ENCODE data around the gene FNDC10.

Gene FNDC10

DNA sequence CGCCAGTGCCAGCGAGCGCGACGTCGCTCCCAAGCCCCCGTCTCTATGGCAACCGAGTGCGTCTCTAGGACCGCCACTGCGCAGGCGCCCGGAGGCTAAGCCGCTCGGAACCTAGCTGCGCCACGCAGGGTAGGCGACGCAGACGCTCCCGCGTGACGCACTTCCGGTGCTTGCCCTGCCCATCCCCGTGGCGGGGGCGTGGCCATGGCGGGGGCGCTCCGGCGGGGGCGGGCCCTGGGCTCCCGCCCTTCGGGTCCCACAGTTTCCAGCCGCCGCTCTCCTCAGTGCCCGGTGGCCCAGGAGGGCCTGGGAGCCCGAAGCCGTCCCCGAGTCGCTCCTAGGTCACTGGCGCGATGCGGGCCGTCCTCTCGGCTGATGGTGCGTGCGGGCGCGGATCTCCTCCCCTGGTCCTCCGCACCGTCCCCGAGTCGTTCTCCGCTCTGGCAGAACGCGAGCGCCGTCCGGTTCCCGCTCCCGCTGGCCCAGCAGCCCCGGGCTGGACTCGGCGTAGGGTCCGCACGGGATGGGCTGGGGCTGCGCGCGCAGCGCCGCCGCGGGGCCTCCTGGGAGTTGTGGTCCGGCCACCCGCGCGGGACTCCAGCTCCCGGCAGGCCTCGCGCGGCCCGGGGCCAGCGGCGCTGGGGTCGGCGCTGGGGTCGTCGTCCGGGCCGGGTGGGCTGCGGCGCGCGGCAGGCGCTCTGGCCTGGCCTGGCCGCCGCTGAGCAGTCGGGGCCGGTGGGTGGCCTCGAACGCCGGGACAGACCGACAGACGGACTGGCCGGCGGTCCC is 15.5 kb upstream of the FNDC10 start, which contains the start of gene MIB2:
TSS of gene MIB2 (plus strand) at position 245 of the 789 bp plus-strand sequence. CDS start 7,953 bp downstream, outside the sequence.
- peak; percentile 96 to 100 (median 98) for DNase-seq

DNA sequence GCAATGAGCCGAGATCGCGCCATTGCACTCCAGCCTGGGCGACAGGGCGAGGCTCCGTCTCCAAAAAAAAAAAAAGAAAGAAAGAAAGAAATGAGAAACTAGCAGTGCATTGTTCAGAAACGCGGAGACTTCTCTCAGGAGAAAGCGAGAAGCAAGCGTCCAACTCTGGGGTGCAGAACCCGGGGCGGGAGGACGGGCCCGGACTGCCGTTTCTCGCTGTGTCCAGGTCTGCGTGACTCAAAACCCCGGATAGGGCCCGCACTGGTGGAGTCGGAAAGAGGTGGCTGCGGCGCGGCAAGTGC is 15.0 kb upstream of the FNDC10 start:
- DNase-seq, result no peak

DNA sequence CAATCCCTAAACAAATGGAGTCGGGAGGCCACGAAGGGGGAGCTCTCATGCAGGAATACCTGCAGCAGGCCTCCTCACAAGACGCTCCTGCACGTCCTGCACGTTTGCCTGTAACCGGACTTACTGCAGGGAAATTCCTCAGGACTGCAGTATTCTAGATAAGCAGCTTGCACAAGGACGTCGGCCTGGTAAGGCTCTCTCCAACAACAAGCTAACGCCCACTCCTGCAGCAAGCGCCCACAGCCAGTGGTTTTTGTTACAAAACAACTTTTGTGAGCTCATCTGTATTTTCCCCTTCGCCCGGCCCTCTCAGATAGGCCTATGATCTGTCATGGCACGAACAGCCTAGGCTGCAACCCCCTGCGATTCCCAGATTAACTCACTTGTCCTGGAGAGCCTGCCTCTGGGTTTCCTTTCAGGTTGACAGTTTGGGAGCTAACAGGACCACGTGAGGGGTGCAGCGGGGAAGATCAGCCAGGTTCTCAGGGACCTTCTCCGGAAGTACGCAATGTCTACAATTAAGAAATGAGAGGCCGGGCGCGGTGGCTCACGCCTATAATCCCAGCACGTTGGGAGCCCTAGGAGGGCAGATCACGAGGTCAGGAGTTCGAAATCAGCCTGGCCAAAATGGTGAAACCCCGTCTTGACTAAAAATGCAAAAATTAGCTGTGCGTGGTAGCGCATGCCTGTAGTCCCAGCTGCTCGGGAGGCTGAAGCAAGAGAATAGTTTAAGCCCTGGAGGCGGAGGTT is 14.4 kb upstream of the FNDC10 start:
- peak in 2 of 3 experiments; percentile 19 to 53 for DNase-seq

DNA sequence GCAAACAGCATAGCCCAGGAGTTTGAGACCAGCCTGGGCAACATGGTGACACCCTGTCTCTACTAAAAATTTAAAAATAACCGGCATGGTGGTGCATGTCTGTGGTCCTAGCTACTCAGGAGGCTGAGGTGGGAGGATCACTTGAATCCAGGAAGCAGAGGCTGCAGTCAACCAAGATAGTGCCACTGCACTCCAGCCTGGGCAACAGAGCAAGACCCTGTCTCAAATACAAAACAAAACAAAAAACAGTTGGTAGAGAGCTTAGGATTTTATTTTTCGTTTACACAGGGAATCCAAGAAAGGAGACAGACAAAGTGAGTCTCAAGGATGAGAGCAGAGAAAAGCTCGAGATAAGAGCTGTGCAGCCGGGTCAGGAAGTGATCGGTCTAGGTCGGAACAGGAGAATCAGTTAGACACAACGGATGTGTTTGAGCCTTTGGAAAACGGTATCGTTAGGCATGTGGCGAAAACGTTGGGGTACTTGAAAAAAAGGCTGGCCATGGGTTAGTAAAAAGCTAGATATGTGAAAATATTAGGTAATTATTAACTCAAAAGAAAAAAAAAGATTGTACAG is 13.7 kb upstream of the FNDC10 start:
- no peak for DNase-seq

DNA sequence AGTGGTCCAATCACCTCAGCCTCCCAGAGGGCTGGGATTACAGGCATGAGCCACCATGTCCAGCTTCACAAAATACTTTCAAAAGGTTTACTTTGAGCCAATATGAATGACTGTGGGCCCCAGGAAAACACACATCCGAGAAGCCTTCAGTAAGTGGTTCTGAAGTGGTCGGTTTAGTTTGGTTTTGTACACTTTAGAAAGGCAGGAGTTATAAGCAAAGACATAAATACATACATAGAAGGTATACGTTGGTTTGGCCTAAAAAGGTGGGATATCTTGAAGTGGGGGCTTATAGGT is 12.1 kb upstream of the FNDC10 start:
- no peak for DNase-seq

DNA sequence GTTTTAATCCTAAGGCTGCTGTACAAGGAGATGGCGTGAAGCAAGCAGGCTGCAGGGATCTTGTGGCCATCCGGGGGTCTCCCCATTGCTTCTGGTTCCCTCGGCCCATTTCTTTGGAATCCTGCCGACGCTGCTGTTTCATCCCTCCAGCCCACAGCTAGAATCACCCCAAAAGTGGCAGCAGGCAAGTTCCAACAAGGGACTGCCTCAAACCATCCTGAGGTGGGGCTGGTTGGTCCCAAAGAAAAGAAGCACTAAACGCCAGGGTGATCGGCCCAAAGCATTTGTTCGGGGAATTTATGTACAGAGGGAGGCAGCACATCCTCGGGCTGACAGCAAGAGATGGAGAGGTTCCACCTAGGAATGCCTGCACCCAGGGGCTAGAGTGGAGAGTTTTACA is 10.9 kb upstream of the FNDC10 start:
- no peak for DNase-seq

DNA sequence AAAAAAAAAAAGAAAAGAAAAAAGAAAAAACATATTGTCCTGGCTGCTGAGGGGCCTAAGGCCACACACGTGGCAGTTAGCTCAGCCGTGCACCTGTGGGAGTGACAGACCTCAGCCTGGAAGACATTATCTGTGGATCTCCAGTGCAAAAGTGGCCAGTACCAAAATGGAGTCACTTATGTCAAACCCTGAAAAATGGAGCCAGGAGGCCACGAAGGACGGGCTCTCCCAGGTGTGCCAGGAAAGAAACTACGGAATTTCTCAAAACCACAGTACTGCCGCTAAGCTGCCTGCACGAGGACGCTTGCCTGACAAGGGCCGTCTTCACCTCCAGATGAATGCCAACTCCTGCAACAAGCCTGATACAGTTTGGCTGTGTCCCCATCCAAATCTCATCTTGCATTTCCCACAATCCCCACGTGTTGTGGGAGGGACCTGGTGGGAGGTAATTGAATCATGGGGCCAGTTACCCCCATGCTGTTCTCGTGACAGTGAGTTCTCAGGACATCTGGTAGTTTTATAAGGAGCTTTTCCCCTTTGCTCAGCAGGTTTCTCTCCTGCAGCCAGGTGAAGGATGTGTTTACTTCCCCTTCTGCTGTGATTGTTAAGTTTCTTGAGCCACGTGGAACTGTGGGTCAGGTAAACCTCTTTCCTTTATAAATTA is 10.0 kb upstream of the FNDC10 start:
- DNase-seq, result no peak

DNA sequence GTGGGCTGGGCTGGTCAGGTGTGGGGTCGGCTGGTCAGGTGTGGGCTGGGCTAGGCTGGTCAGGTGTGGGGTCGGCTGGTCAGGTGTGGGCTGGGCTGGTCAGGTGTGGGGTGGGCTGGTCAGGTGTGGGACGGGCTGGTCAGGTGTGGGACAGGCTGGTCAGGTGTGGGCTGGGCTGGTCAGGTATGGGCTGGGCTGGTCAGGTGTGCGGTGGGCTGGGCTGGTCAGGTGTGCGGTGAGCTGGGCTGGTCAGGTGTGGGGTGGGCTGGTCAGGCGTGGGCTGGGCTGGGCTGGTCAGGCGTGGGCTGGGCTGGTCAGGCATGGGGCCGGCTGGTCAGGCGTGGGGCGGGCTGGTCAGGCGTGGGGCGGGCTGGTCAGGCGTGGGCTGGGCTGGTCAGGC is 6.3 kb upstream of the FNDC10 start:
- DNase-seq, result no peak

DNA sequence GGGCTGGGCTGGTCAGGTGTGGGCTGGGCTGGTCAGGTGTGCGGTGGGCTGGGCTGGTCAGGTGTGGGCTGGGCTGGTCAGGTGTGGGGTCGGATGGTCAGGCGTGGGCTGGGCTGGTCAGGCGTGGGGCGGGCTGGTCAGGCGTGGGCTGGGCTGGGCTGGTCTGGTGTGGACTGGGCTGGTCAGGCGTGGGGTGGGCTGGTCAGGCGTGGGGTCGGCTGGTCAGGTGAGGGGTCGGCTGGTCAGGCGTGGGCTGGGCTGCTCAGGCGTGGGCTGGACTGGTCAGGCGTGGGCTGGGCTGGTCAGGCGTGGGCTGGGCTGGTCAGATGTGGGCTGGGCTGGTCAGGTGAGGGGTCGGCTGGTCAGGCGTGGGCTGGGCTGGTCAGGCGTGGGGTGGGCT is 5.8 kb upstream of the FNDC10 start:
- no peak for DNase-seq

DNA sequence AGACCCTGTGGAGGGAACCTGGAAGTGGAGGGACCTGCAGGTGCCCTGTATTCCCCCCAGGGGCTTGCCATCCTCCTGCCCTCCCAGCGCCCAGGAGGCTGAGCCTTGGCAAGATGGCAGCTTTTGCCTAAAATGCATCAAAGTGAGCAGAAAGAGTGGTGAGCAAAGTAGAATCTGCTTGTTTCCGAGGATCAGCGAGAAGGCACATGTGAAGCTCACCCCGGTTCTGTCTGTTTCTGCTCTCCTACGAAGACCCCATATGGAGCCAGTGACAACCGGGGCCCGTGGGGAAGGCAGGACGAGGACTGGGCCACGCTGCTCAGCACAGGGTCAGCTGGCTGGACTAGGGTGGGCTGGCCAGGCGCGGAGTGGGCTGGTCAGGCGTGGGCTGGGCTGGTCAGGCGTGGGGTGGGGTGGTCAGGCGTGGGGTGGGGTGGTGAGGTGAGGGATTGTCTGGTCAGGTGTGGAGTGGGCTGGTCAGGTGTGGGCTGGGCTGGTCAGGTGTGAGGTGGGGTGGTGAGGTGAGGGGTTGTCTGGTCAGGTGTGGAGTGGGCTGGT is 5.2 kb upstream of the FNDC10 start:
- DNase-seq, result no peak

DNA sequence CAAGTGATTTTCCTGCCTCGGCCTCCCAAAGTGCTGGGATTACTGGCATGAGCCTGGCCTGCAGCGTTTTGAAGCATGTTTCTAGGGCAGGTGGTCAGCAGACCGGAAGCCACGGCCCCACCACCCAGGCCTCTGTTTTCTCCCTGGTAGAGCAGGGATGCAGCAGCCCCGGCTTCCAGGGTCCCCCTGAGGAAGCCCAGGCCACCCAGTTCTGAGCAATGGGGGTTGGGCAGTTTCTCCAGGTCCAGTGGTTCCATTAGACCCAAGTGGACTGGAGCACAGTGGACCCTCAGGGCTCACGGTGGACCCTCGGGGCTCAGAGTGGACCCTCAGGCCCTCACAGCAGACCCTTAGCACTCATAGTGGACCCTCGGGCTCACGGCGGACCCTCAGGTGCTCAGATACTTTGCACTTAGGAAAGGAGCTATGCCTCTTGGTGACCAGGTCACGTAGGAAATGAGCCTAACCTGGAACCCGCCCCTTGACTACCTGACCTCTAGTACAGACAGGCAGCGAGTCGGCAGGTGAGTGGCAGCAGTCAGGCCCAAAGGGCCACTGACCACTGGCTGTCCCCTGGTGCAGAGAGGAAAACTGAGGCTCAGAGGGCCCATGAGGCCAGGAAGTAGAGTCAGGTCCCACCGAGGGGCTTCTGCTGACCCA is 4.6 kb upstream of the FNDC10 start:
- DNase-seq, result no peak

DNA sequence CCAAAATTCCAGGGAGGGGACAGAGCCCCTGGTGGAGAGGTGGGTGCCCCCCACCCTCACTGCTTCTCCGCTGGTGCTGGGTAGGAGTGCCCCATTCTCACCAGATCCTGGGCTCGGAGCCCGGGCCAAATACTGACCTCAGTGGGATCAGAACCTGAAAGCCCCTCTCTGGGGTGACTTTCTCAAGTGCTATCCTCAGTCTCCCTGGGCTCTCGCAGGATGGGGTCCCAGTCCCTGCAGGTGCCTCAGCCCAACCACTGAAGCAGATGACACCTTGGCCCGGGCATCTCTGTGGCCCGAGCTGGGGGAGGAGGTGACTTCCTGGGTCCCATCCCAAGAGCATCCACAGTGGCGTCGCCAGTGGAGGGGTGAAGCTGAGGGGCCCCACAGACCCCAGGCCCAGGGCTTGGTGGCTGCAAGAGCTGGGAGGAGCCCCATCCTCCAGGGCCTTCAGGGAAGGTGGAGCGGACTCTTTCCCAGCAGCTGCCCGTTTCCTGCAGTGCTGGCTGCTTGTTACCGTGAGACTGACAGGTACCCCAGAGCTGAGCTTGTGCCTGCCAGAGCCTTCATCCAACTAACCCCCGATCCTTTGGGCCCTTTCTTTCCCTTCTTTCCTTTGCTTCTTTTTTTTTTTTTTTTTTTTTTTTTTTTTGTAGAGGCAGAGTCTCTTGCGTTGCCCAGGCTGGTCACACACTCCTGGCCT is 3.9 kb upstream of the FNDC10 start:
- no peak for DNase-seq

DNA sequence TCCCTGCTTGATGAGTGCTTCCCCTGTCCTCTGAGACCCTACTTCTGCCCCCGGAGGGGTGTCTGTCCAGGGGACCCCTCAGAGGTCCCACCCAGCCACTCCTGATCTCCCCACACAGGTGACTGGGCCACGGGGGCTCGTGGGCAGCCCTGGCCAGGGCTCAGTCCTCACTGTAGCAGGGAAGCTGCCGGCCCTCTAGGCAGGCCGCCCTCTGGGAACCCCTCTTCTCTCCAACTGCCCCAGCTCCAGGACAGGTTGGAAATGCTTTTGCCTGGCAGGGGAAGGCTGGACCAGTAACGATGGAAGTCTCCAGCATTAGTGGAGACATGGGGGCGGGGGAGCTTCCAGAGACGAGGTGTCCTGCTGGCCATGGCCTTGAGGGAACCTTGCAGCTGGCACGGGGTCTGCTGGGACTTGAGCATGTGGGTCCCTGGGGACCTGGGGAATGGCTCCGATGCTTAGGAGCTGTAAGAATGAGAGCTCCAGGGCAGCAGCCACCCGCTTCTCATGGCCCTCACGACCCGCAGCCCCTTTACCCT is 3.1 kb upstream of the FNDC10 start:
- DNase-seq, result no peak

DNA sequence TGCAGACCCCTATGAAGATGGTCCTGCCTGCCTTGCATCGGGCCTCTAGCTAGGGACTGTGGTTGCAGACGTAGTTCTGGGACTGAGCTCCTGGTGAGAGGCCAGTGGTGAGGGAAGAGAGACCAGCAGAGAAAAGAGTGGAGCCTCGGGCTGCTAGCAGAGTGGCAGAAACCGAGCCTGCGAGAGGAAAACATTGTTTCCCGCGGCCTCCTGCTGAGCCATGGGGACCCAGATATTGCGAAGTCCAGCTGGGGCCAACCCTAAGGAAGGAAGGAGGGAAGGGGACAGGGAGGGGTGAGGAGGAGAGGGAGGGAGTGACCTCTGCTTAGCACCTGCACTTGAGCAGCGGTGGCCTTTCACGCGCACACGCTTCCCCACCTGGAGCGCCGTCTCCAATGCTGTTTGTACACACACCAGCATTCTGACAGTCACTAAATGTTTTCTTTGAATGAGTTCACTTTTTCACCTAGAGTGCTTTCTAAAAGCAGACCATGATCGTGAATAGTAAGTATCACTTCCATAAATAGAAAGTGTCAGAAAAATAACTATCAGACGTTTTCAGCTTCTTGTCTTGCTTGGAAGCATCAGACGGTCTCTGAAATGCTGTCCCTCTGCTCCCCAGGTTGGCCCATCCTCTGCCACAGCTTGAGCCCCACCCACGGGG is 2.5 kb upstream of the FNDC10 start:
- no peak for DNase-seq

DNA sequence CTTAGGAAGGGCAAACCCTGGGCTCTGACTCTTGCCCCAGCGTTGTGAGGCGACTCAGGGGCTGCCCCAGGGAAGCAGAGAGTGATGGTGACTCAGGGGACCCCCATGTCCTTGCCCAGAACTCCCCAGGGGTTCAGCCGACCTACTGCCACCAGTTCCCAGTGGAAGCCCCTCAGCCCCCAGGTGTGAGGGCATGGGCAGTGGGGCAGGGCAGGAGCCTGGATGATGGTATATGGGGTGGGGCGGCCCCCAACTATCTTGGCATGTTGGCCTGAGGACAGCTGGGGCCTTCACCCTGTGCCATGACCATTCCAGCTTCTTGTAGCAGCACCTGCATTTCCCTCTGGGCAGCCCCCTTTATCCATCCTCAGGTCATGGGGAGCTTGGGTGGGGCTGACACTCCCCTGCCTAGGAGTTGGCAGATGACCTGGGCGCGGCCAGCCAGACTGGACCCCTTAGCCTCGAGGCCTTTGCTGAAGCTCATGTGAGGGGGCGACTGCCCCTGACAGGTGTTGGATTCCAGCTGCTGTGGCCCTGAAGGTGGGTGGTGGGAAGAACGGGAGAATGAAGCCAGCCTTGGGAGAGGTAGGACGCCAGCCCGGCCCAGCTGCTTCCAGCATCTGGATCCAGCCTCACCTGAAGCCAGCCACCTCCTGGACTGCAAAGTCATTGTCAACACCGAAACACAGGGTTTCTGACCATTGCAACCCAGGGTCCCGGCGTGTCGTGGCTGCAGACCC is 1.8 kb upstream of the FNDC10 start:
- DNase-seq, result no peak

DNA sequence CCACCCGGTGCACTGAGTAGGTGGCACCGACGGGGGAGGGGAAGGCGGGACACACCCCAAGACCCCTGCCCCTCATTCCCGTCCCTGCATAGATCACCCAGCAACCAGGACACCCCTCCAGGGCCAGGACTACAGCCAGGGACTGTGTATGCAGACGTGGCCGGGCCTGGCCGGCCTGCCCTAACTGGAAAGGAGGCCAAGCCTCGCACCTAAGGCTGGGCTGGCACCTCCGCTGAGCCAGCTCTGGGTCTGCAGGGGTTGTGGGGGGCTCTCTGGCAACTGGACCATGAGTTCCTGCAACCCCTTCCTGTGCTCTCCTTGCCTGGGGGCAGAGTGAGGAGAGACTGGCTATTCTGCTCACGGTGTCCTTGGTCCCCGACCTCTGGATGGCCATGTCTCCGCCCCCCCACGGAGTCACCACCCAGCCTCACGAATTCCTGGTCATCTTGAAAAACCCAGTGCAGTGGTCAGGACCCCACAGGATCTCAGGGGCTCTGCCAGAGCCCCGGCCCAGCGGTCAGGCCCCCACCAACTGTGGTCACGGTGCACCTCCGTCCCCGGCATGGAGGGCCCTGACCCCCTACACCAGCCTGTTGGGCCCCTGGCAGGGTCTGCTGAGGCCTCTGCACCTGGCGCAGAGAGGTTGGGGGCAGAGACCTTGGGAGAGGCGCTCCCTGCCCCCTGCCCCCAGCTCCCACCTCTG is 1.1 kb upstream of the FNDC10 start:
- DNase-seq, result no peak

DNA sequence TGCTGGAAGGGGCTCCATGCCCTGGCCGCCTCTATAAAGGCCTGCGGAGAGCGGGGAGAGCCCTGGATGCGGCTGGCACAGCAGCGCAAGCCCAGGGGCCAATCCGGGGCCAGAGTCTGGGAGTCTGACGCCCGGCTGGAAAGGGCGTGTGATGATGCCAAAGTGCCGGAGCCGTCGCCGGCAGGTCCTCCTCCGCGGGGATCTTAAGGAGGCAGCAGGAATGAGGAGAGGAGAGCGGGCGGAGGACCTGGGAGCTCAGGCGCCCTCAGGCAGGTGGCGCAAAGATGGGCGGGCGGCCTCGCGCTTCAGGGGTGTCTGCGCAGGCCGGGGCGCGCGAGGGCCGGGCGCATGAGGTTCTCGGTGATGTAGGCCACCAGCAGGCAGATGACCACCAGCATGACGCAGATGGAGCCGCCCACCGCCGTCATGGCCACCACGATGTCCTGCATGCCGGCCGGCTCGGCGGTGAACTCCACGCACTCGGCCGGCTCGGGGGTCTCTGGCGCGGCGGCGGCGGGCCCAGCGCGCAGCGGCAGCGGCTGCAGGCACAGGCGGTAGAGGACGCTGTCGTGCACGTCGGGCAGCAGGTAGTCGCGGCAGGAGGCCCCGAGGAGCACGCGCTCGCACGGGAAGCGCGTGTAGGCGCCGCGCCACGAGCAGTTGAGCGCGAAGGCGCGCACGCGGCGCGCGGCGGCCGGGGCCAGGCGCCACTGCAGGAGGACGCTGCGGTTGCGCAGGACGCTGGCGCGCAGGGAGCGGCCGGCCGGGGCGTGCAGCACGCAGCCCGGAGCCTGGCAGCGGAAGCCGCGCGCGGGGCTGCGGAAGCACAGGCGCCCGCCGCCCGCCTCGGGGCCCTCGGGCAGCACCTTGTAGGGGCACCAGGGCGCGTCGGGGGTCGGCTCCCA is 653 bp downstream of the FNDC10 start:
- peak; percentile 24 to 62 (median 61) for DNase-seq

DNA sequence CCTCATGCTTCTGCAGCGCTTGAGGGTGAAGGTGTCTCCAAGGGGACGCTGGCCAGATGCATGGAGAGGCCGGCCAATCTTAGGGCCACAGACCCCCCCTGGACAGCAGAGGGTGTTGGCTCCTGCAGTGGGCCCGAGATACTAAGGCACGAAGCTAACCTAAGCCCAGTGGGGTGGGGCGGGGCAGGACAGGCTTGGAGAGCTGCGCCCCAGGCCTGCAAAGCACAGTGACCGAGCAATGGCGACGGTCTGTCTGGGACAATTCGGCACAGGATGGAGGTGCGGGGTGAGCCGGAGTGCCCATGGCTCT is 1.3 kb downstream of the FNDC10 start:
- DNase-seq, result no peak

Measured in NCI-H1417 (cell line).